Gastroesophageal sphincter (tissue), 3 donors: ENCODE data around the gene SLC12A8.

ENCODE experiments used
- EP300 ChIP-seq: sonication (generic); formaldehyde crosslinking; IDR thresholded peaks from one replicate; pipeline ENCODE4 v1.6.1; 2017; ENCODE audit warnings: antibody characterized with exemption, mild to moderate bottlenecking
- POLR2A ChIP-seq, 2 donors: fragments of 450-650 bp; IDR thresholded peaks; one replicate each; pipeline ENCODE4 v1.6.1; 2017; ENCODE audit warnings: antibody characterized with exemption in 2 of 2, mild to moderate bottlenecking in 2 of 2, moderate library complexity in 1 of 2
- POLR2AphosphoS5 ChIP-seq: sonication (generic); formaldehyde crosslinking; IDR thresholded peaks from one replicate; pipeline ENCODE4 v1.6.1; 2017; ENCODE audit warnings: antibody characterized with exemption
- TF ChIP-seq, protein P1 (sequence below), 4 experiments: fragments of 200-600 bp in 2 of 4; fragments of 450-650 bp in 2 of 4; sonication (generic) in 1 of 4; IDR thresholded peaks; one replicate each; pipeline ENCODE4 v1.5.1; 2017 to 2019; ENCODE audit warnings: antibody characterized with exemption in 4 of 4, mild to moderate bottlenecking in 2 of 4, moderate library complexity in 2 of 4

DNA sequence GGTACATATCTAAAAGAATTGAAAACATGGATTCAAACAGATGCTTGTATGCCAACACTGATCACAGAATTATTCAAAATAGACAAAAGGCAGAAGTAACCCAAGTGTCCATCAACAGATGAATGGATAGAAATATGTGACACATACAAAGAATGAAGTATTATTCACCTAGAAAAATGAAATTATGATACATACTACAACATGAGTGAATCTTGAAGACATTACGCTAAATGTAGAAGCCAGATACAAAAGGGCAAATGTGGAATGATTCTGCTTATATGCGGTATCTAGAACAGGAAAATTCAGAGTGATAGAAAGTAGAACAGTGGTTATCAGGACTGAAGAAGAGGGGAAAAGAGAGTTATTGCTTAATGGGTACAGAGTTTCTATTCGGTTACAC lies 26.2 kb upstream of the SLC12A8 start:
- TF ChIP-seq POLR2AphosphoS5: no peak
- no peak for TF ChIP-seq POLR2A (IDR thresholded peaks at IDR 0.05)
- TF ChIP-seq, protein P1, sequence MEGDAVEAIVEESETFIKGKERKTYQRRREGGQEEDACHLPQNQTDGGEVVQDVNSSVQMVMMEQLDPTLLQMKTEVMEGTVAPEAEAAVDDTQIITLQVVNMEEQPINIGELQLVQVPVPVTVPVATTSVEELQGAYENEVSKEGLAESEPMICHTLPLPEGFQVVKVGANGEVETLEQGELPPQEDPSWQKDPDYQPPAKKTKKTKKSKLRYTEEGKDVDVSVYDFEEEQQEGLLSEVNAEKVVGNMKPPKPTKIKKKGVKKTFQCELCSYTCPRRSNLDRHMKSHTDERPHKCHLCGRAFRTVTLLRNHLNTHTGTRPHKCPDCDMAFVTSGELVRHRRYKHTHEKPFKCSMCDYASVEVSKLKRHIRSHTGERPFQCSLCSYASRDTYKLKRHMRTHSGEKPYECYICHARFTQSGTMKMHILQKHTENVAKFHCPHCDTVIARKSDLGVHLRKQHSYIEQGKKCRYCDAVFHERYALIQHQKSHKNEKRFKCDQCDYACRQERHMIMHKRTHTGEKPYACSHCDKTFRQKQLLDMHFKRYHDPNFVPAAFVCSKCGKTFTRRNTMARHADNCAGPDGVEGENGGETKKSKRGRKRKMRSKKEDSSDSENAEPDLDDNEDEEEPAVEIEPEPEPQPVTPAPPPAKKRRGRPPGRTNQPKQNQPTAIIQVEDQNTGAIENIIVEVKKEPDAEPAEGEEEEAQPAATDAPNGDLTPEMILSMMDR (IDR thresholded peaks at IDR 0.05): no peak
- TF ChIP-seq EP300: no peak
